ENCODE measurements around the gene GP2.

GP2 gene

GRCh38 chr16:20289571-20289970, 37.7 kb downstream of the GP2 start:
- H3K79me2 ChIP-seq (ENCODE audit: control insufficient read depth, insufficient read depth, low read length, unreplicated experiment), result no peaks in the 10 kb centered on the region
- H2AFZ ChIP-seq (ENCODE audit: low read length, unreplicated experiment), result no peak overlapping the region

GRCh38 chr16:20285993-20286499, 41.3 kb downstream of the GP2 start:
- Histone ChIP-seq H2AFZ (ENCODE audit: low read length, unreplicated experiment) (no peak overlapping the region), H3K4me3 (ENCODE audit: low read depth, low read length) (no peak overlapping the region), H3K27me3 (ENCODE audit: insufficient read depth, low read length) (no peaks in the 10 kb centered on the region), H3K4me1 (ENCODE audit: control insufficient read depth, insufficient read depth, low read length, unreplicated experiment) (no peaks in the 10 kb centered on the region), H3K79me2 (ENCODE audit: control insufficient read depth, insufficient read depth, low read length, unreplicated experiment) (no peaks in the 10 kb centered on the region), H3K27ac (ENCODE audit: low read depth, low read length) (no peak overlapping the region), H3K36me3 (ENCODE audit: insufficient read depth, low read length) (no peaks in the 10 kb centered on the region)

More at GRCh38 chr16:20289571-20289970, 37.7 kb downstream of the GP2 start:
- Histone ChIP-seq H3K36me3 (ENCODE audit: insufficient read depth, low read length) (no peaks in the 10 kb centered on the region), H3K4me1 (ENCODE audit: control insufficient read depth, insufficient read depth, low read length, unreplicated experiment) (no peaks in the 10 kb centered on the region), H3K27ac (ENCODE audit: low read depth, low read length) (no peak overlapping the region), H3K4me3 (ENCODE audit: low read depth, low read length) (no peak overlapping the region), H3K27me3 (ENCODE audit: insufficient read depth, low read length) (no peaks in the 10 kb centered on the region)

- Histone ChIP-seq H3K4me1 (ENCODE audit: control insufficient read depth, insufficient read depth, low read length, unreplicated experiment) (no peaks in the 10 kb centered on the region), H3K27me3 (ENCODE audit: insufficient read depth, low read length) (no peaks in the 10 kb centered on the region), H2AFZ (ENCODE audit: low read length, unreplicated experiment) (no peak overlapping the region), H3K4me3 (ENCODE audit: low read depth, low read length) (no peak overlapping the region), H3K27ac (ENCODE audit: low read depth, low read length) (no peak overlapping the region), H3K36me3 (ENCODE audit: insufficient read depth, low read length) (no peaks in the 10 kb centered on the region), H3K79me2 (ENCODE audit: control insufficient read depth, insufficient read depth, low read length, unreplicated experiment) (no peaks in the 10 kb centered on the region)
These were observed 47.1 kb downstream of the GP2 start for GRCh38 chr16:20280259-20280658.

- no peaks in the 10 kb centered on the region for H3K79me2 ChIP-seq (ENCODE audit: control insufficient read depth, insufficient read depth, low read length, unreplicated experiment)
- H3K27ac ChIP-seq (ENCODE audit: low read depth, low read length), result no peak overlapping the region
- no peaks in the 10 kb centered on the region for H3K27me3 ChIP-seq (ENCODE audit: insufficient read depth, low read length)
- H3K4me1 ChIP-seq (ENCODE audit: control insufficient read depth, insufficient read depth, low read length, unreplicated experiment), result no peaks in the 10 kb centered on the region
- H2AFZ ChIP-seq (ENCODE audit: low read length, unreplicated experiment), result no peak overlapping the region
- H3K36me3 ChIP-seq (ENCODE audit: insufficient read depth, low read length), result no peaks in the 10 kb centered on the region
- H3K4me3 ChIP-seq (ENCODE audit: low read depth, low read length), result no peak overlapping the region
These were observed 55.4 kb downstream of the GP2 start for GRCh38 chr16:20271893-20272292.

- no peak overlapping the region for H2AFZ ChIP-seq (ENCODE audit: low read length, unreplicated experiment)
- H3K27ac ChIP-seq (ENCODE audit: low read depth, low read length), result no peak overlapping the region
- no peaks in the 10 kb centered on the region for H3K36me3 ChIP-seq (ENCODE audit: insufficient read depth, low read length)
- no peak overlapping the region for H3K4me3 ChIP-seq (ENCODE audit: low read depth, low read length)
- no peaks in the 10 kb centered on the region for H3K79me2 ChIP-seq (ENCODE audit: control insufficient read depth, insufficient read depth, low read length, unreplicated experiment)
- no peaks in the 10 kb centered on the region for H3K27me3 ChIP-seq (ENCODE audit: insufficient read depth, low read length)
- no peaks in the 10 kb centered on the region for H3K4me1 ChIP-seq (ENCODE audit: control insufficient read depth, insufficient read depth, low read length, unreplicated experiment)
These were observed 58.9 kb downstream of the GP2 start for GRCh38 chr16:20268409-20268808.

- Histone ChIP-seq H3K27ac (ENCODE audit: low read depth, low read length) (no peak overlapping the region), H3K79me2 (ENCODE audit: control insufficient read depth, insufficient read depth, low read length, unreplicated experiment) (no peaks in the 10 kb centered on the region), H2AFZ (ENCODE audit: low read length, unreplicated experiment) (no peak overlapping the region), H3K27me3 (ENCODE audit: insufficient read depth, low read length) (no peaks in the 10 kb centered on the region), H3K4me3 (ENCODE audit: low read depth, low read length) (no peak overlapping the region), H3K4me1 (ENCODE audit: control insufficient read depth, insufficient read depth, low read length, unreplicated experiment) (no peaks in the 10 kb centered on the region), H3K36me3 (ENCODE audit: insufficient read depth, low read length) (no peaks in the 10 kb centered on the region)
These were observed 62.3 kb downstream of the GP2 start for GRCh38 chr16:20265019-20265418.

GRCh38 chr16:20263138-20263855, 64.0 kb downstream of the GP2 start:
- H3K27me3 ChIP-seq (ENCODE audit: insufficient read depth, low read length), result no peaks in the 10 kb centered on the region
- H2AFZ ChIP-seq (ENCODE audit: low read length, unreplicated experiment), result no peak overlapping the region
- H3K79me2 ChIP-seq (ENCODE audit: control insufficient read depth, insufficient read depth, low read length, unreplicated experiment), result no peaks in the 10 kb centered on the region
- H3K36me3 ChIP-seq (ENCODE audit: insufficient read depth, low read length), result no peaks in the 10 kb centered on the region
- no peak overlapping the region for H3K4me3 ChIP-seq (ENCODE audit: low read depth, low read length)
- no peaks in the 10 kb centered on the region for H3K4me1 ChIP-seq (ENCODE audit: control insufficient read depth, insufficient read depth, low read length, unreplicated experiment)
- H3K27ac ChIP-seq (ENCODE audit: low read depth, low read length), result no peak overlapping the region

GRCh38 chr16:20262248-20262647, 65.1 kb downstream of the GP2 start:
- no peak overlapping the region for H3K4me3 ChIP-seq (ENCODE audit: low read depth, low read length)
- H3K27ac ChIP-seq (ENCODE audit: low read depth, low read length), result no peak overlapping the region
- no peaks in the 10 kb centered on the region for H3K36me3 ChIP-seq (ENCODE audit: insufficient read depth, low read length)
- no peaks in the 10 kb centered on the region for H3K4me1 ChIP-seq (ENCODE audit: control insufficient read depth, insufficient read depth, low read length, unreplicated experiment)
- H3K27me3 ChIP-seq (ENCODE audit: insufficient read depth, low read length), result no peaks in the 10 kb centered on the region
- H3K79me2 ChIP-seq (ENCODE audit: control insufficient read depth, insufficient read depth, low read length, unreplicated experiment), result no peaks in the 10 kb centered on the region
- H2AFZ ChIP-seq (ENCODE audit: low read length, unreplicated experiment), result no peak overlapping the region

GRCh38 chr16:20260215-20261009, 66.9 kb downstream of the GP2 start:
- Histone ChIP-seq H3K4me3 (ENCODE audit: low read depth, low read length) (no peak overlapping the region), H3K27ac (ENCODE audit: low read depth, low read length) (no peak overlapping the region), H3K4me1 (ENCODE audit: control insufficient read depth, insufficient read depth, low read length, unreplicated experiment) (no peaks in the 10 kb centered on the region), H2AFZ (ENCODE audit: low read length, unreplicated experiment) (no peak overlapping the region), H3K27me3 (ENCODE audit: insufficient read depth, low read length) (no peaks in the 10 kb centered on the region), H3K79me2 (ENCODE audit: control insufficient read depth, insufficient read depth, low read length, unreplicated experiment) (no peaks in the 10 kb centered on the region), H3K36me3 (ENCODE audit: insufficient read depth, low read length) (no peaks in the 10 kb centered on the region)

Data from ACC112 (cell line).